Measurements from ENCODE around the gene CCDC18.
"Not testable (repeated sequence)": the region's sequence is repeated elsewhere in the genome, so short reads cannot be mapped to it uniquely, and the experiment has no call there.

CCDC18 gene

DNA sequence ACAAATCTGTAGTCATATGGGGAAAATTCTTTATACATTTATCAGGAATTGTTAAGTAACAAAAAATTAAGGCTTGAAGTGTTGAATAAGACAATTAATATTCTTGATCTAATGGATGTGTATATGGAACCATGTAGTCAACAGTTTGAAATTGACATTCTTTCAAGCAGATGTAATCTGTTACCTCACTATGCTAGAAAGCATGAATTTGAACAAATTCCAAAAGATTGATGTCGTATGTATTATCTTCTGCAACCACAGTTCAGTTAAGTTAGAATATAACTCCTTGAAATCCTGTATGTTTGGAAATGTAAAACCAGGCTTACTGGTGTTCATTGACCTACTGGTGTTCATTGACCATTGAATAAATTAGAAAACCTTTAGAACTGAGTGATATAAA lies 16.1 kb downstream of the CCDC18 start:
- no peak overlapping the region for H3K27ac Mint-ChIP-seq
- H3K4me1 Mint-ChIP-seq: no peaks in the 10 kb centered on the region
- no peak overlapping the region for H3K4me3 Mint-ChIP-seq
- no peaks in the 10 kb centered on the region for H3K9me3 Mint-ChIP-seq
- no peaks in the 10 kb centered on the region for H3K27me3 Mint-ChIP-seq
- DNase-seq (no peak), ATAC-seq (no peak)

- H3K4me1 Mint-ChIP-seq: no peaks in the 10 kb centered on the region
- DNase-seq (no peak), ATAC-seq (no peak)
- no peaks in the 10 kb centered on the region for H3K27me3 Mint-ChIP-seq
- no peak overlapping the region for H3K27ac Mint-ChIP-seq
- no peaks in the 10 kb centered on the region for H3K9me3 Mint-ChIP-seq
- H3K4me3 Mint-ChIP-seq: no peak overlapping the region
Observed at GRCh38 chr1:93199150-93199549, 18.6 kb downstream of the CCDC18 start.

DNA sequence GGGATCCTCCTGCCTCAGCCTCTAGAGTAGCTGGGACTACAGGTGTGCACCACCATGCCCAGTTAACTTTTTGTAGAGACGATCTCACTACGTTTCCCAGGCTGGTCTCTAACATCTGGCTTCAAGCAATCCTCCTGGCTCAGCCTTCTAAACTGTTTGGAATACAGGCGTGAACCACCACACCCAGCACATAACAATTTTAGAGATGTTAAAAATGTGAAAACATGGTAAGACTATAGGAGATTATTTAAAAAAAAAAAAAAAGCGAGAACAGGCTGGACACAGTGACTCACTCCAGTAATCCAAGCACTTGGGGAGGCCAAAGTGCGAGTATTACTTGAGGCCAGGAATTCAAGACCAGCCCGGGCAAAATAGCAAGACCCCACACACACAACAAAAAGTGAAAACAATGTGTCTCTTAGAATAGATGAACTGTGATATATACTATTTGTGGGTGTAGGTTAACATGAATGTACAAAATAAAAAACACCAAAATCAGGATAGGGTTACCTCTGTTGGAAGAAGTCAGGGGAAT lies 19.6 kb downstream of the CCDC18 start:
- Mint-ChIP-seq H3K9me3 (no peaks in the 10 kb centered on the region), H3K4me1 (no peaks in the 10 kb centered on the region), H3K27ac (no peak overlapping the region), H3K4me3 (no peak overlapping the region), H3K27me3 (no peaks in the 10 kb centered on the region)
- no peak for ATAC-seq
- no peak for DNase-seq

GRCh38 chr1:93200714-93201113 lies 20.2 kb downstream of the CCDC18 start:
- DNase-seq (no peak), ATAC-seq (no peak)
- H3K4me3 Mint-ChIP-seq: no peak overlapping the region
- H3K27ac Mint-ChIP-seq: no peak overlapping the region
- no peaks in the 10 kb centered on the region for H3K9me3 Mint-ChIP-seq
- no peaks in the 10 kb centered on the region for H3K27me3 Mint-ChIP-seq
- H3K4me1 Mint-ChIP-seq: no peaks in the 10 kb centered on the region

DNA sequence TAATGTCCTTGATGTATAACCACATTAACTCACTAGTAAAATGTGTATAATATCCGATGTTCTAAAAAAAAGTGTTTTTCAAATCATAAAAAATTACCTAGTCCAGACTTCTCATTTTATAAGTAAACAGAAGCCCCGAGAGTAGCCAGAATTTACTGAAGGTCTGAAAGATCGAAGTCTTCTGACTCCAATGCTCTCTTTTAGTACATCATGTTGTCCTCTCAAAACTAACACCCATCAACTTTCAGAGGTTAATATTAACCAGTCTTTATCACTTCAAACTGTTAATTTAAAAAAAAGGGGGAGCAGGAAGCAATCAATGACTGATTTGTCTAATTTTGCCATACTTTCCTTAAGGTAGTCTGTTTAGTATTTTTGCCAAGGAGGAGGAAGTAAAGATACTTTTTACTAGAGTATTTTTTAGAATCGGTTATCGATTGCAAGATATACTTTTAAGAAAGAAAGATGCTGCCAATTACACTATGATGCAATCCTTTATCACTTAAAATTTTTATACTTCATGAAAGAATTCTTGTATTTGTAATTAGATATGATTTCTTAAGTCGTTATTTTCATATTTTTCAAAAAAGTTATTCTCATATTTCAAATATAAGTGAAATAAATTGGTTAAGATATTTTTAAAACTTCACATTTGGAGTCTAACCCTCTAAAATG lies 25.5 kb downstream of the CCDC18 start:
- DNase-seq: no peak
- no peaks in the 10 kb centered on the region for H3K27me3 Mint-ChIP-seq
- ATAC-seq: no peak

DNA sequence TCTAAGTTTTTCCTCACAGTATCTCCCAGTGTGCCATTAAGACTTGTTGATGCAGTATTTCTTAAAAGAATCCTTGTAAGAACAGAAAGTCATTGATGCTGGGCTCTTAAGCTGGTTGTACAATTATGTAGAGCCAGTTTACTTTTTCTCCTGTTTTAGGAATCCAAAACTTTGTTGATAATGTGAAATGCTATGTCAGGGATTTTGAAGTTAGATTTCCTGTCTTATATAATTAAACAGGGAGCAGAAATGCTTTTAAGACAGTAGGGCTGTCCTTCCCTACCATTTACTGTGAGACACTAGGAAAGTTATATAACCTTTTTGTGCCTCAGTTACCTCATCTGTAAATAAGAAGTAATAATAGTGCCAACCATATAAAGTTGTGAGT lies 26.0 kb downstream of the CCDC18 start:
- no peaks in the 10 kb centered on the region for H3K4me1 Mint-ChIP-seq
- DNase-seq: no peak
- H3K4me3 Mint-ChIP-seq: no peak overlapping the region
- no peak overlapping the region for H3K27ac Mint-ChIP-seq
- H3K9me3 Mint-ChIP-seq: no peaks in the 10 kb centered on the region
- ATAC-seq: no peak
- H3K27me3 Mint-ChIP-seq: no peaks in the 10 kb centered on the region

More for the DNA sequence above, 25.5 kb downstream of the CCDC18 start:
- H3K4me3 Mint-ChIP-seq: no peak overlapping the region
- no peaks in the 10 kb centered on the region for H3K4me1 Mint-ChIP-seq
- no peaks in the 10 kb centered on the region for H3K9me3 Mint-ChIP-seq
- no peak overlapping the region for H3K27ac Mint-ChIP-seq

GRCh38 chr1:93207211-93207610 lies 26.7 kb downstream of the CCDC18 start:
- no peaks in the 10 kb centered on the region for H3K4me1 Mint-ChIP-seq
- DNase-seq: no peak
- no peaks in the 10 kb centered on the region for H3K27me3 Mint-ChIP-seq
- no peak overlapping the region for H3K4me3 Mint-ChIP-seq
- H3K27ac Mint-ChIP-seq: no peak overlapping the region
- no peaks in the 10 kb centered on the region for H3K9me3 Mint-ChIP-seq
- no peak for ATAC-seq

GRCh38 chr1:93215322-93215721 lies 34.8 kb downstream of the CCDC18 start:
- DNase-seq: no peak
- Mint-ChIP-seq H3K4me1 (peaks cover 25% of the 10 kb centered on the region), H3K27ac (no peak overlapping the region), H3K4me3 (no peak overlapping the region), H3K9me3 (no peaks in the 10 kb centered on the region), H3K27me3 (no peaks in the 10 kb centered on the region)
- no peak for ATAC-seq

DNA sequence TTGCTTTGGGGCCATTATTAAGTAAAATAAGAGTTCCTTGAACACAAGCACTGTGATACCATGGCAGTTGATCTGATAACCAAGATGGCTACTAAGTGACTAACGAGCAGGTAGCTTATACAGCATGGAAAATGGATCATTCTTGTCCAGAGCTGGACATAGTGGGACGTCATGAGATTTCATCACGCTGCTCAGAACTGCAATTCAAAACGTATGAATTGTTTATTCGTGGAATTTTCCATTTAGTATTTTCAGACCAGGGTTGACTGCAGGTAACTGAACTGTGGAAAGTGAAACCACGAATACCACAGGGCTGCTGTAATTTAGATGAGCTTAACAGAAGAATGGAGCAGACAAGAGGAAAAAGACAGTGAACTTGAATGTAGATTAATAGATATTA lies 38.9 kb downstream of the CCDC18 start:
- Mint-ChIP-seq H3K27ac (peak overlapping the region; percentile 54 to 88), H3K4me1 (peaks cover 20% of the 10 kb centered on the region), H3K4me3 (peak overlapping the region; percentile 27 to 70), H3K27me3 (no peaks in the 10 kb centered on the region), H3K9me3 (no peaks in the 10 kb centered on the region)
- ATAC-seq (peak; percentile 85), DNase-seq (peak; percentile 9 to 26)

DNA sequence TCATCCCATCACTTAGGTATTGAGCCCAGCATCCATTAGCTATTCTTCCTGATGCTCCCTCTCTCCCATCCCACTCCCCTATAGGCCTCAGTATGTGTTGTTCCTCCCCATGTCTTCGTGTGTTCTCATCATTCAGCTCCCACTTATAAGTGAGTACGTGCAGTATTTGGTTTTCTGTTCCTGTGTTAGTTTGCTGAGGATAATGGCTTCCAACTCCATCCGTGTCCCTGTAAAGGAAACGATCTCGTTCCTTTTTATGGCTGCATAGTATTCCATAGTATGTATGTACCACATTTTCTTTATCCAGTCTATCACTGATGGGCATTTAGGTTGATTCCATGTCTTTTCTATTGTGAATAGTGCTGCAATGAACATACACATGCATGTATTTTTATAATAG lies 40.2 kb downstream of the CCDC18 start:
- not testable (repeated sequence) for H3K9me3 Mint-ChIP-seq, H3K4me3 Mint-ChIP-seq, H3K27me3 Mint-ChIP-seq, DNase-seq, ATAC-seq, H3K27ac Mint-ChIP-seq
- peaks cover 20% of the 10 kb centered on the region for H3K4me1 Mint-ChIP-seq

DNA sequence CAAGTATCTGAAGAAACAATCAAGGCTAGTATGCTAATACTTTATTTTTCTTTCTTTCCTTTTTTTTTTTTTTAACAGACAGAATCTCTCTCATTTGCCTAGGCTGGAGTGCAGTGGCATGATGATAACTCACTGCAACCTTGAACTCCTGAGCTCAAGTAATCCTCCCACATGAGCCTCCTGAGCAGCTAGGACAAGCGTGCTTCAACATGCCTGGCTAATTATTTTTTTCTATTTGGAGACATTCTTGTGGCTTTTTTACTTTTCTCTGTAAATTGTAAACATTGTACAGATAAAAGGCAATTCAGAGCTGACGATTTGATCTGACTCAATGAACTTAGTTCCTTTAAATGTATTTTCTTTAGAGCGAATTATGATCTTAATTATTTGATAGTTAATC lies 41.4 kb downstream of the CCDC18 start:
- peaks cover 20% of the 10 kb centered on the region for H3K4me1 Mint-ChIP-seq
- H3K27me3 Mint-ChIP-seq: no peaks in the 10 kb centered on the region
- no peak overlapping the region for H3K4me3 Mint-ChIP-seq
- ATAC-seq: no peak
- no peak overlapping the region for H3K27ac Mint-ChIP-seq
- no peak for DNase-seq
- H3K9me3 Mint-ChIP-seq: no peaks in the 10 kb centered on the region

DNA sequence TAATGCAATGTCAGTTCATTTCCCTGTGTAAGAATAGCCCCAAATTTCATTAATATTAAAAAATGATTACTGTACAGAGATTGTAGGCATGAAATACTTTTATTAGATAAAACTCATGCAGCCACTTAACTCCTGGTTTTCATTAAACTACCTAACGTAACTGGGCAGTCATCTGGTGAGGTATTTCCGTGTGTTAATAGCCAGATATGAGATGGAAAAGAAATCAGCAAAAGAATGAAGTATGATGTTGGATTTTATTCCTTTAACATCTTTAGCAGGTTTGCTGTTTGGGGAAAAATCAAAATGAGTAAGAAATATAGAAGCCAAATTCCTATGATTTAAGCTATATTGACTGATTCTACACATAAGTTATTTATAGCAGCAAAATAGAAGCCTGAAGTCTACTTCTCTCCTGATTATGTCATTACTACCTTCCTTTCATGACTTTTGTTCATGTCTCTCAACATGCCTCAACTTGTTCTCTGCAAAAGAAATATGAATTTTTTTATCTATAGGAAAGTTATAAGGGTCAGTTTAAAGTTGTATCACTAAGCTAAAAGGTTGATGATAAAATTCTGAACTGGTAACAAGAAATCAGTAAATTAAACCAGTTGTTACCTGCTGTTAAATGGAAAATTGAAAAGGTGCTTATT lies 42.6 kb downstream of the CCDC18 start:
- Mint-ChIP-seq H3K27ac (no peak overlapping the region), H3K9me3 (no peaks in the 10 kb centered on the region), H3K4me1 (peaks cover 20% of the 10 kb centered on the region), H3K27me3 (no peaks in the 10 kb centered on the region), H3K4me3 (no peak overlapping the region)
- ATAC-seq (no peak), DNase-seq (no peak)

GRCh38 chr1:93235261-93235660 lies 54.7 kb downstream of the CCDC18 start:
- ATAC-seq: no peak
- no peaks in the 10 kb centered on the region for H3K4me1 Mint-ChIP-seq
- no peak for DNase-seq
- H3K27ac Mint-ChIP-seq: no peak overlapping the region
- no peaks in the 10 kb centered on the region for H3K9me3 Mint-ChIP-seq
- H3K4me3 Mint-ChIP-seq: no peak overlapping the region
- H3K27me3 Mint-ChIP-seq: no peaks in the 10 kb centered on the region

DNA sequence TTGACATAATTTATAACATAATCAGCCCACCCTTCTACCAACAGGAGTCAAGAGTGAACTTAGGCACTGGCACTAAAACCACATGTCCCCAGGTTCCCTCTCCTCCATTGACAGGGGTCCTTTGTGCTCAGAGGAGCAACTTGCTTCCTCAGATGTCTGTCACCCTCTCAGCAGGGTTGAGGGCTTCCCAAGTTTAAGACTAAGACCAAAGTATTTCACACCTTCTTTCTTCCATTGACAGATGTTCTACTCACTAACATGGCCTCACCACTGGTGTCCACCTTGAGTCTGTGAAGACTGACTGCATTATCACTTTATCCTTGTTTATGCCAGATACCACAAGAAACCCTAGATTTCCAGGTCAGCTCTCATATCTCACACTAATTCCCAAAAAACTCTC lies 56.5 kb downstream of the CCDC18 start:
- H3K9me3 Mint-ChIP-seq: peaks cover 0 to 1% of the 10 kb centered on the region in 2 donors
- DNase-seq (no peak), ATAC-seq (no peak)
- no peaks in the 10 kb centered on the region for H3K27me3 Mint-ChIP-seq
- no peak overlapping the region for H3K4me3 Mint-ChIP-seq
- no peaks in the 10 kb centered on the region for H3K4me1 Mint-ChIP-seq
- no peak overlapping the region for H3K27ac Mint-ChIP-seq

DNA sequence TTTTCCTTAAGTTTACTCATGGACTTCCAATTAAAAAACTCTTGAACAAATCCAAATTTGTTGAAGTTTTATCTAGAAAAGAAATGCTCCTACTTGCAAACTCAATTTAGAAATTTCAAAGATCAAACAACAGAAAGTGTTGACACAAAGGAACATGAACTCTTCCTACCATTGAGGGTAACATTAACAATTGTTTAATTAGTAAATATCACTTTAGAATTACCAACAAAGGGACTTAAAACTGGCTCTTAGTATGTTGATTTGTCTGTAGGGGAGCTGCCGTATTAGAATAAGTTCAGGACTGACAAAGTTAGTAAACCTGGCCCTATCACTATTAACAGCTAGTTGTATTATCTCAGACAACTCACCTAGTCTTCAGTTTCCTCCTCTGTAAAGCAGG lies 57.9 kb downstream of the CCDC18 start:
- Mint-ChIP-seq H3K4me3 (no peak overlapping the region), H3K4me1 (no peaks in the 10 kb centered on the region), H3K27ac (no peak overlapping the region), H3K27me3 (no peaks in the 10 kb centered on the region), H3K9me3 (peaks cover under 1 to 15% of the 10 kb centered on the region in 2 donors)
- ATAC-seq (no peak), DNase-seq (no peak)

GRCh38 chr1:93239863-93240262 lies 59.3 kb downstream of the CCDC18 start:
- H3K4me1 Mint-ChIP-seq: no peaks in the 10 kb centered on the region
- ATAC-seq (no peak), DNase-seq (no peak)
- peaks cover 10 to 25% of the 10 kb centered on the region in 2 donors for H3K9me3 Mint-ChIP-seq
- H3K4me3 Mint-ChIP-seq: no peak overlapping the region
- no peak overlapping the region for H3K27ac Mint-ChIP-seq
- H3K27me3 Mint-ChIP-seq: no peaks in the 10 kb centered on the region
